Measurements from ENCODE around the gene DONSON.
"Not testable (repeated sequence)": the region's sequence is repeated elsewhere in the genome, so short reads cannot be mapped to it uniquely, and the experiment has no call there.

DONSON gene

GRCh38 chr21:33587792-33588484 lies 546 bp downstream of the DONSON start:
- Histone ChIP-seq H3K9ac (ENCODE audit: low read depth, low read length) (peak overlapping the region; percentile 97), H3K4me1 (ENCODE audit: control insufficient read depth, insufficient read depth, low read length) (peaks cover 10% of the 10 kb centered on the region), H3K4me2 (ENCODE audit: low read length) (peak overlapping the region; percentile 87), H3K27me3 (ENCODE audit: control insufficient read depth, insufficient read depth, low read length) (no peaks in the 10 kb centered on the region), H3K36me3 (ENCODE audit: insufficient read depth, low read length) (peaks cover 9% of the 10 kb centered on the region), H3K9me3 (replicated peaks; ENCODE audit: low read length) (no peaks in the 10 kb centered on the region), H3K4me3 (ENCODE audit: low read length) (peak overlapping the region; percentile 97)

GRCh38 chr21:33586927-33587326 lies 1.6 kb downstream of the DONSON start:
- Histone ChIP-seq H3K9ac (ENCODE audit: low read depth, low read length) (peak overlapping the region; percentile 97), H3K4me3 (ENCODE audit: low read length) (peak overlapping the region; percentile 97), H3K4me1 (ENCODE audit: control insufficient read depth, insufficient read depth, low read length) (peaks cover 10% of the 10 kb centered on the region), H3K27me3 (ENCODE audit: control insufficient read depth, insufficient read depth, low read length) (no peaks in the 10 kb centered on the region), H3K9me3 (replicated peaks; ENCODE audit: low read length) (no peaks in the 10 kb centered on the region), H3K36me3 (ENCODE audit: insufficient read depth, low read length) (peaks cover 9% of the 10 kb centered on the region), H3K4me2 (ENCODE audit: low read length) (peak overlapping the region; percentile 87)

GRCh38 chr21:33584455-33584854 lies 4.0 kb downstream of the DONSON start:
- H3K4me2 ChIP-seq (ENCODE audit: low read length) = no peak overlapping the region
- H3K27me3 ChIP-seq (ENCODE audit: control insufficient read depth, insufficient read depth, low read length) = no peaks in the 10 kb centered on the region
- peaks cover 10% of the 10 kb centered on the region for H3K4me1 ChIP-seq (ENCODE audit: control insufficient read depth, insufficient read depth, low read length)
- H3K9ac ChIP-seq (ENCODE audit: low read depth, low read length) = no peak overlapping the region
- H3K4me3 ChIP-seq (ENCODE audit: low read length) = no peak overlapping the region
- H3K36me3 ChIP-seq (ENCODE audit: insufficient read depth, low read length) = peaks cover 13% of the 10 kb centered on the region
- H3K9me3 ChIP-seq (replicated peaks; ENCODE audit: low read length) = no peaks in the 10 kb centered on the region

GRCh38 chr21:33578959-33579542 lies 9.4 kb downstream of the DONSON start:
- Histone ChIP-seq H3K4me1 (ENCODE audit: control insufficient read depth, insufficient read depth, low read length) (peaks cover 4% of the 10 kb centered on the region), H3K36me3 (ENCODE audit: insufficient read depth, low read length) (peaks cover 56% of the 10 kb centered on the region), H3K27me3 (ENCODE audit: control insufficient read depth, insufficient read depth, low read length) (no peaks in the 10 kb centered on the region), H3K4me2 (ENCODE audit: low read length) (no peak overlapping the region), H3K9me3 (replicated peaks; ENCODE audit: low read length) (no peaks in the 10 kb centered on the region), H3K4me3 (ENCODE audit: low read length) (no peak overlapping the region), H3K9ac (ENCODE audit: low read depth, low read length) (no peak overlapping the region)

GRCh38 chr21:33578214-33578613 lies 10.3 kb downstream of the DONSON start:
- H3K27me3 ChIP-seq (ENCODE audit: control insufficient read depth, insufficient read depth, low read length) = no peaks in the 10 kb centered on the region
- H3K36me3 ChIP-seq (ENCODE audit: insufficient read depth, low read length) = peaks cover 59% of the 10 kb centered on the region
- no peak overlapping the region for H3K9ac ChIP-seq (ENCODE audit: low read depth, low read length)
- H3K4me3 ChIP-seq (ENCODE audit: low read length) = no peak overlapping the region
- no peak overlapping the region for H3K4me2 ChIP-seq (ENCODE audit: low read length)
- H3K9me3 ChIP-seq (replicated peaks; ENCODE audit: low read length) = no peaks in the 10 kb centered on the region
- peaks cover 4% of the 10 kb centered on the region for H3K4me1 ChIP-seq (ENCODE audit: control insufficient read depth, insufficient read depth, low read length)

- H3K4me1 ChIP-seq (ENCODE audit: control insufficient read depth, insufficient read depth, low read length); H3K9ac ChIP-seq (ENCODE audit: low read depth, low read length); H3K27me3 ChIP-seq (ENCODE audit: control insufficient read depth, insufficient read depth, low read length); H3K4me2 ChIP-seq (ENCODE audit: low read length); H3K4me3 ChIP-seq (ENCODE audit: low read length); H3K9me3 ChIP-seq (replicated peaks; ENCODE audit: low read length): not testable (repeated sequence)
- peaks cover 71% of the 10 kb centered on the region for H3K36me3 ChIP-seq (ENCODE audit: insufficient read depth, low read length)
These were observed 11.7 kb downstream of the DONSON start for GRCh38 chr21:33576741-33577141.

GRCh38 chr21:33572350-33572749 lies 16.1 kb downstream of the DONSON start:
- Histone ChIP-seq H3K9ac (ENCODE audit: low read depth, low read length) (no peak overlapping the region), H3K27me3 (ENCODE audit: control insufficient read depth, insufficient read depth, low read length) (no peaks in the 10 kb centered on the region), H3K4me3 (ENCODE audit: low read length) (no peak overlapping the region), H3K36me3 (ENCODE audit: insufficient read depth, low read length) (peaks cover 92% of the 10 kb centered on the region), H3K9me3 (replicated peaks; ENCODE audit: low read length) (no peaks in the 10 kb centered on the region), H3K4me1 (ENCODE audit: control insufficient read depth, insufficient read depth, low read length) (no peaks in the 10 kb centered on the region), H3K4me2 (ENCODE audit: low read length) (no peak overlapping the region)

- peaks cover 85% of the 10 kb centered on the region for H3K36me3 ChIP-seq (ENCODE audit: insufficient read depth, low read length)
- H3K4me2 ChIP-seq (ENCODE audit: low read length) = no peak overlapping the region
- no peaks in the 10 kb centered on the region for H3K9me3 ChIP-seq (replicated peaks; ENCODE audit: low read length)
- no peaks in the 10 kb centered on the region for H3K27me3 ChIP-seq (ENCODE audit: control insufficient read depth, insufficient read depth, low read length)
- H3K4me3 ChIP-seq (ENCODE audit: low read length) = no peak overlapping the region
- no peaks in the 10 kb centered on the region for H3K4me1 ChIP-seq (ENCODE audit: control insufficient read depth, insufficient read depth, low read length)
- H3K9ac ChIP-seq (ENCODE audit: low read depth, low read length) = no peak overlapping the region
These were observed 18.5 kb downstream of the DONSON start for GRCh38 chr21:33569991-33570390.

GRCh38 chr21:33568448-33568847 lies 20.0 kb downstream of the DONSON start:
- H3K4me1 ChIP-seq (ENCODE audit: control insufficient read depth, insufficient read depth, low read length) = no peaks in the 10 kb centered on the region
- no peak overlapping the region for H3K4me3 ChIP-seq (ENCODE audit: low read length)
- H3K4me2 ChIP-seq (ENCODE audit: low read length) = no peak overlapping the region
- no peak overlapping the region for H3K9ac ChIP-seq (ENCODE audit: low read depth, low read length)
- H3K27me3 ChIP-seq (ENCODE audit: control insufficient read depth, insufficient read depth, low read length) = no peaks in the 10 kb centered on the region
- peaks cover 84% of the 10 kb centered on the region for H3K36me3 ChIP-seq (ENCODE audit: insufficient read depth, low read length)
- H3K9me3 ChIP-seq (replicated peaks; ENCODE audit: low read length) = no peaks in the 10 kb centered on the region

- Histone ChIP-seq H3K4me2 (ENCODE audit: low read length) (no peak overlapping the region), H3K9me3 (replicated peaks; ENCODE audit: low read length) (no peaks in the 10 kb centered on the region), H3K9ac (ENCODE audit: low read depth, low read length) (no peak overlapping the region), H3K36me3 (ENCODE audit: insufficient read depth, low read length) (peaks cover 84% of the 10 kb centered on the region), H3K27me3 (ENCODE audit: control insufficient read depth, insufficient read depth, low read length) (no peaks in the 10 kb centered on the region), H3K4me1 (ENCODE audit: control insufficient read depth, insufficient read depth, low read length) (no peaks in the 10 kb centered on the region), H3K4me3 (ENCODE audit: low read length) (no peak overlapping the region)
These were observed 20.6 kb downstream of the DONSON start for GRCh38 chr21:33567914-33568313.

GRCh38 chr21:33566514-33566913 lies 22.0 kb downstream of the DONSON start:
- Histone ChIP-seq H3K36me3 (ENCODE audit: insufficient read depth, low read length) (peaks cover 84% of the 10 kb centered on the region), H3K4me3 (ENCODE audit: low read length) (no peak overlapping the region), H3K27me3 (ENCODE audit: control insufficient read depth, insufficient read depth, low read length) (no peaks in the 10 kb centered on the region), H3K9ac (ENCODE audit: low read depth, low read length) (no peak overlapping the region), H3K4me1 (ENCODE audit: control insufficient read depth, insufficient read depth, low read length) (no peaks in the 10 kb centered on the region), H3K9me3 (replicated peaks; ENCODE audit: low read length) (no peaks in the 10 kb centered on the region), H3K4me2 (ENCODE audit: low read length) (no peak overlapping the region)

- no peak overlapping the region for H3K4me2 ChIP-seq (ENCODE audit: low read length)
- no peak overlapping the region for H3K4me3 ChIP-seq (ENCODE audit: low read length)
- H3K9me3 ChIP-seq (replicated peaks; ENCODE audit: low read length) = no peaks in the 10 kb centered on the region
- H3K27me3 ChIP-seq (ENCODE audit: control insufficient read depth, insufficient read depth, low read length) = no peaks in the 10 kb centered on the region
- no peaks in the 10 kb centered on the region for H3K4me1 ChIP-seq (ENCODE audit: control insufficient read depth, insufficient read depth, low read length)
- peaks cover 89% of the 10 kb centered on the region for H3K36me3 ChIP-seq (ENCODE audit: insufficient read depth, low read length)
- no peak overlapping the region for H3K9ac ChIP-seq (ENCODE audit: low read depth, low read length)
These were observed 26.1 kb downstream of the DONSON start for GRCh38 chr21:33562389-33562788.

All from skeletal muscle satellite cell (primary cell).